SK-N-SH (cell line): ENCODE results near the gene USP40. TPM values are rescaled to one million over a fixed set of nuclear protein-coding genes. Genes with fewer than 3 reads are reported as not detected.

ENCODE experiments used
- CTCF ChIA-PET: fragments of 300-600, 350-600 bp; formaldehyde crosslinking; extraction: SDS; loops from one replicate; lab custom pipeline; 2021; lab: Yijun Ruan, JAX
- POLR2A ChIA-PET: fragments of 350-600 bp; sonication (Branson Sonifier 250); formaldehyde crosslinking; extraction: SDS; loops from one replicate; lab custom pipeline; 2020; ENCODE audit warnings: antibody characterized with exemption, inconsistent platforms; lab: Yijun Ruan, JAX
- DNase-seq: peaks from one replicate; pipeline ENCODE4 v3.0.0; 2012
- H2AFZ ChIP-seq: fragments of 200-600 bp; sonication (generic); 2 replicates; pipeline ENCODE4 v1.8.1; 2016; ENCODE audit warnings: antibody characterized with exemption, mild to moderate bottlenecking, low read depth
- H3F3A ChIP-seq: fragments of 200-600 bp; sonication (generic); replicated peaks from 2 replicates; pipeline ENCODE3; 2016; ENCODE audit warnings: antibody characterized with exemption, mild to moderate bottlenecking; ENCODE audit not compliant: insufficient read depth
- H3K27ac ChIP-seq, 2 experiments: fragments of 200-500 bp in 1 of 2; fragments of 200-600 bp in 1 of 2; sonication (Bioruptor generic) in 1 of 2; sonication (generic), shearing (Covaris generic) in 1 of 2; 2 replicates each; pipeline versions ENCODE4 v1.5.1 to v1.6.1; 2014 to 2016; ENCODE audit warnings: low read depth in 2 of 2, inconsistent platforms in 1 of 2, low read length in 1 of 2, mild to moderate bottlenecking in 1 of 2, mixed read lengths in 1 of 2
- H3K27me3 ChIP-seq: fragments of 200-600 bp; sonication (generic), shearing (Covaris generic); 2 replicates; pipeline ENCODE4 v1.6.1; 2016; ENCODE audit warnings: mixed run types; ENCODE audit not compliant: insufficient read depth
- H3K36me3 ChIP-seq, 2 experiments: fragments of 200-500 bp in 1 of 2; fragments of 200-600 bp in 1 of 2; sonication (Bioruptor generic) in 1 of 2; sonication (generic) in 1 of 2; replicated peaks in 1 of 2; 2 replicates each; pipeline versions ENCODE3 to v1.5.1; 2014 to 2016; ENCODE audit warnings: low read length in 1 of 2, mild to moderate bottlenecking in 1 of 2; ENCODE audit not compliant: insufficient read depth in 2 of 2, control insufficient read depth in 1 of 2
- H3K4me1 ChIP-seq, 2 experiments: fragments of 200-500 bp in 1 of 2; fragments of 200-600 bp in 1 of 2; sonication (Bioruptor generic) in 1 of 2; sonication (generic), shearing (Covaris generic) in 1 of 2; 2 replicates each; pipeline versions ENCODE4 v1.5.1 to v1.6.1; 2014 to 2016; ENCODE audit warnings: low read depth in 1 of 2, low read length in 1 of 2, mixed run types in 1 of 2; ENCODE audit not compliant: insufficient read depth in 2 of 2, control insufficient read depth in 1 of 2
- H3K4me2 ChIP-seq: fragments of 200-600 bp; sonication (generic), shearing (Covaris generic); 2 replicates; pipeline ENCODE4 v1.6.1; 2017; ENCODE audit warnings: mixed run types
- H3K4me3 ChIP-seq, 2 experiments: fragments of 200-500 bp in 1 of 2; fragments of 200-600 bp in 1 of 2; sonication (Bioruptor generic) in 1 of 2; sonication (generic), shearing (Covaris generic) in 1 of 2; 2 replicates each; pipeline versions ENCODE4 v1.5.1 to v1.8.1; 2014 to 2016; ENCODE audit warnings: low read depth in 2 of 2, inconsistent platforms in 1 of 2, low read length in 1 of 2, mild to moderate bottlenecking in 1 of 2, mixed read lengths in 1 of 2, moderate library complexity in 1 of 2
- H3K79me2 ChIP-seq: fragments of 200-600 bp; sonication (generic); 2 replicates; pipeline ENCODE4 v1.8.1; 2017; ENCODE audit warnings: mild to moderate bottlenecking; ENCODE audit not compliant: insufficient read depth
- H3K9ac ChIP-seq: fragments of 200-600 bp; sonication (generic); 2 replicates; pipeline ENCODE4 v1.6.1; 2017; ENCODE audit warnings: mixed run types
- H3K9me2 ChIP-seq: fragments of 200-600 bp; sonication (generic); 2 replicates; pipeline ENCODE4 v1.6.1; 2017; ENCODE audit warnings: mixed run types
- H3K9me3 ChIP-seq: fragments of 200-600 bp; sonication (generic); 2 replicates; pipeline ENCODE4 v1.6.1; 2017; ENCODE audit warnings: mixed run types, mild to moderate bottlenecking, moderate library complexity
- H4K20me1 ChIP-seq: fragments of 200-600 bp; sonication (generic); 2 replicates; pipeline ENCODE4 v1.6.1; 2017; ENCODE audit warnings: mild to moderate bottlenecking, mixed run types; ENCODE audit not compliant: insufficient read depth
- CTCF ChIP-seq: fragments of 200-600 bp; sonication (generic); IDR thresholded peaks from 2 replicates; pipeline ENCODE4 v1.6.1; 2017; ENCODE audit warnings: antibody characterized with exemption, mild to moderate bottlenecking, moderate library complexity
- ELF1 ChIP-seq: IDR thresholded peaks from 2 replicates; pipeline ENCODE4 v1.4.0; 2012
- FOSL2 ChIP-seq: IDR thresholded peaks from 2 replicates; pipeline ENCODE4 v1.4.0; 2012; ENCODE audit warnings: low read depth, mild to moderate bottlenecking, moderate library complexity, borderline replicate concordance
- FOXJ3 ChIP-seq: sonication (generic); formaldehyde crosslinking; IDR thresholded peaks from 2 replicates; pipeline ENCODE4 v1.5.1; 2020; ENCODE audit warnings: mild to moderate bottlenecking, missing genetic modification reagents
- GATA2 ChIP-seq: sonication (generic); formaldehyde crosslinking; IDR thresholded peaks from 2 replicates; pipeline ENCODE4 v1.5.0; 2020; ENCODE audit warnings: mild to moderate bottlenecking, missing genetic modification reagents
- MXI1 ChIP-seq: IDR thresholded peaks from 2 replicates; pipeline ENCODE4 v1.6.1; 2012; ENCODE audit warnings: mild to moderate bottlenecking, low read depth, low read length, improper control_type of control experiment
- SIN3A ChIP-seq: IDR thresholded peaks from 2 replicates; pipeline ENCODE4 v1.6.1; 2012; ENCODE audit warnings: low read depth, mild to moderate bottlenecking, low read length, moderate library complexity, borderline replicate concordance
- SMC3 ChIP-seq: IDR thresholded peaks from 2 replicates; pipeline ENCODE4 v1.6.1; 2012; ENCODE audit warnings: low read depth, low read length, improper control_type of control experiment
- USF2 ChIP-seq: fragments of 150-350 bp; IDR thresholded peaks from 2 replicates; pipeline ENCODE4 v1.6.1; 2017; ENCODE audit warnings: antibody characterized with exemption, low read length, low read depth, borderline replicate concordance
- WGBS: methylation state at CpG from one replicate; pipeline ENCODE4 v1.1.6; 2017; ENCODE audit warnings: low lambda C conversion rate; 5-methylcytosine and 5-hydroxymethylcytosine counted together
- polyA plus RNA-seq, 3 experiments: library from polyadenylated mRNA; depleted of rRNA; stranded (reverse); fragments of >200 nt; gene quantifications; 2 replicates each; pipeline ENCODE4 v1.2.3, GENCODE V29; 2012
- TF ChIP-seq, protein P1 (sequence below): IDR thresholded peaks from 2 replicates; pipeline ENCODE4 v1.4.0; 2012; ENCODE audit warnings: low read depth, borderline replicate concordance
- TF ChIP-seq, protein P2 (sequence below): IDR thresholded peaks from 2 replicates; pipeline ENCODE4 v1.4.0; 2012; ENCODE audit warnings: low read depth, borderline replicate concordance

USP40 gene
- polyA plus RNA-seq, 1 of the 3 experiments (the other 2 are of a cell fraction), result 37.0 TPM

- Histone ChIP-seq H3K9me3 (no peaks in the 10 kb centered on the region), H3K9me2 (no peaks in the 10 kb centered on the region), H3K27me3 (no peaks in the 10 kb centered on the region), H3K79me2 (peaks cover 39% of the 10 kb centered on the region), H2AFZ (no peak overlapping the region), H3K27ac (no peak overlapping the region), H4K20me1 (no peaks in the 10 kb centered on the region), H3K4me3 (no peak overlapping the region), H3K9ac (no peak overlapping the region), H3F3A (no peaks in the 10 kb centered on the region), H3K4me2 (no peak overlapping the region), H3K4me1 (peaks cover 0 to 6% of the 10 kb centered on the region in 2 experiments; a peak in 2 of 4 replicates), H3K36me3 (peaks cover 0 to 30% of the 10 kb centered on the region in 2 experiments)
- no peak for DNase-seq
- ChIA-PET POLR2A (no interaction called here), CTCF (interaction anchor here (1.6 to 2.6 kb wide), 3 partner anchors 8 to 276 kb away, joined by 3 to 10 read pairs (median 10); no protein-coding TSS in a partner anchor)
- TF ChIP-seq MXI1, result no peak
- no peak for TF ChIP-seq USF2
- TF ChIP-seq, protein P1, sequence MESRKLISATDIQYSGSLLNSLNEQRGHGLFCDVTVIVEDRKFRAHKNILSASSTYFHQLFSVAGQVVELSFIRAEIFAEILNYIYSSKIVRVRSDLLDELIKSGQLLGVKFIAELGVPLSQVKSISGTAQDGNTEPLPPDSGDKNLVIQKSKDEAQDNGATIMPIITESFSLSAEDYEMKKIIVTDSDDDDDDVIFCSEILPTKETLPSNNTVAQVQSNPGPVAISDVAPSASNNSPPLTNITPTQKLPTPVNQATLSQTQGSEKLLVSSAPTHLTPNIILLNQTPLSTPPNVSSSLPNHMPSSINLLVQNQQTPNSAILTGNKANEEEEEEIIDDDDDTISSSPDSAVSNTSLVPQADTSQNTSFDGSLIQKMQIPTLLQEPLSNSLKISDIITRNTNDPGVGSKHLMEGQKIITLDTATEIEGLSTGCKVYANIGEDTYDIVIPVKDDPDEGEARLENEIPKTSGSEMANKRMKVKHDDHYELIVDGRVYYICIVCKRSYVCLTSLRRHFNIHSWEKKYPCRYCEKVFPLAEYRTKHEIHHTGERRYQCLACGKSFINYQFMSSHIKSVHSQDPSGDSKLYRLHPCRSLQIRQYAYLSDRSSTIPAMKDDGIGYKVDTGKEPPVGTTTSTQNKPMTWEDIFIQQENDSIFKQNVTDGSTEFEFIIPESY, result no peak
- no peak for TF ChIP-seq CTCF
- TF ChIP-seq SIN3A, result no peak
- TF ChIP-seq GATA2 (CRISPR knock-in tag), result no peak
- TF ChIP-seq SMC3, result no peak
- TF ChIP-seq FOXJ3 (CRISPR knock-in tag), result no peak
- TF ChIP-seq, protein P2, sequence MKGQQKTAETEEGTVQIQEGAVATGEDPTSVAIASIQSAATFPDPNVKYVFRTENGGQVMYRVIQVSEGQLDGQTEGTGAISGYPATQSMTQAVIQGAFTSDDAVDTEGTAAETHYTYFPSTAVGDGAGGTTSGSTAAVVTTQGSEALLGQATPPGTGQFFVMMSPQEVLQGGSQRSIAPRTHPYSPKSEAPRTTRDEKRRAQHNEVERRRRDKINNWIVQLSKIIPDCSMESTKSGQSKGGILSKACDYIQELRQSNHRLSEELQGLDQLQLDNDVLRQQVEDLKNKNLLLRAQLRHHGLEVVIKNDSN, result no peak
- TF ChIP-seq FOSL2, result no peak
- no peak for TF ChIP-seq ELF1
- 95% methylated on average over 15 of the region's 18 CpGs for WGBS
Measured at GRCh38 chr2:233435436-233436190, 131.0 kb downstream of the USP40 start.
